ENCODE results near the gene NOM1. TPM values are rescaled to one million over a fixed set of nuclear protein-coding genes. Genes with fewer than 3 reads are reported as not detected.
A peak's percentile ranks its signal among the peaks of the same experiment; 100 is the strongest.
"Not testable (repeated sequence)": the region's sequence is repeated elsewhere in the genome, so short reads cannot be mapped to it uniquely, and the experiment has no call there.

The NOM1 gene
- total RNA-seq, 1 donor from 2014 or later, result 19.3 TPM

GRCh38 chr7:156932006-156932405 lies 17.5 kb upstream of the NOM1 start:
- ATAC-seq (no peak), DNase-seq (ENCODE audit: low spot score) (no peak)
- intact Hi-C loops (cut with DNase I), result no loop called here

DNA sequence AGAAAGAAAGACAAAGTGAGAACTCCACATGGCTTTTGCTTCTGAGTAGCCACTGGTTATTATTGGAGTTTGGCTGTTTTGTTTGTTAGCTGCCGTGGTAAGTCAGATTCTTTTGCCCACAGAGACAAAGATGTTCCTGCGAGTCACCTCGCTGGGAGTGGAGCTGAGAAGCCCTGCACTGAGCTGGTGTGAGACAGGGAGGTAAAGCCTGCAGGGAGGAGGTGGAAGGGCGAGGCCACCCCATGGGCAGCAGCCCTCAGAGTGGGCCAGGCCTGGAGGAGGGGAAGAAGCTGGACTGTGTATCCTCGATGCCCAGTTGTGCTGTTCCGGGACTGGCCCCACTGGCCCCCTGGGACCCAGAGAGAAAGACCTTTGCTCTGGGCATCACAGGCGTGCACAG lies 14.3 kb upstream of the NOM1 start:
- ATAC-seq (no peak), DNase-seq (ENCODE audit: low spot score) (no peak)
- intact Hi-C loops (cut with DNase I), result no loop called here

DNA sequence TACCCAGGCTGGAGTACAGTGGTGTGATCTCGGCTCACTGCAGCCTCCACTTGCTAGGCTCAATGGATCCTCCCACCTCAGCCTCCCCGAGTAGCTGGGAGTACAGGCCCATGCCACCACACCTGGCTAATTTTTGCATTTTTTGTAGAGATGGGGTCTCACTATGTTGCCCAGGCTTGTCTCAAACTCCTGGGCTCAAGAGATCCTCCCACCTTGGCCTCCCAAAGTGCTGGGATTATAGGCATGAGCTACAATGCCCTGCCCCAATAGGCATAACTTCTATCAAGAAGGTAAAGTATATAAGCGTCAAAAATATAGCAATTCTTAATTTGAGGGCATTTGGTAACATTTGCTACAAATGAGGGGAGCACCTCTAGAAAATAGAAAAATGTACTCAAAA lies 12.7 kb upstream of the NOM1 start:
- intact Hi-C loops (cut with DNase I); ATAC-seq; DNase-seq (ENCODE audit: low spot score): not testable (repeated sequence)

DNA sequence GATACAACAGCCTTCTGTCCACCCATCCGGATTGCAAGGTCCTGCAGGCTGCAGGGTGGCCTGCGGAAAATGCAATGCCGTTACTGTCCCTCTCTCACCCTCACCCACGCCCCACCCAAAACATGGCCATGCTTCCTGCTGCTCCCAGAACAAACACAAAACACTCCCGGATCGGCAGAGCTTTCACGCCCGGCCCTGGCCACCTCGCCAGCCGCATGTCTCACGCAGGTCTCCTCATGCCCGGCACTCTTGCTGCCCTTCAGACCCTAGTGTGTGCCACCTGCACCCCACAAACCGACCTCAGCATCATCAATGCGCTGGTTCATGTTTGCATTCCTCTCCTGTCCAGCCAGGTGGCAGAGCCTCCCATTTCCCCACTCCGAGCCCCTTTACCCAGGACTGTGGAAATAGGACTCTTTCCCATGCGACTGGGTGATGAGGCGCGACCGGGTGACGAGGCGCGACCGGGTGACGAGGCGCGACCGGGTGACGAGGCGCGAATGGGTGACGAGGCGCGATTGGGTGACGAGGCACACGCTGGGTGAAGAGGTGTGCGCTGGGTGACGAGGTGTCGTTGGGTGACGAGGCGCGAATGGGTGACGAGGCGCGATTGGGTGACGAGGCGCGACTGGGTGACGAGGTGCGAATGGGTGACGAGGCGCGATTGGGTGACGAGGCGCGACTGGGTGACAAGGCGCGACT lies 8.9 kb upstream of the NOM1 start:
- intact Hi-C loops (cut with DNase I), result no loop called here
- DNase-seq (ENCODE audit: low spot score) (no peak), ATAC-seq (no peak)

- ATAC-seq, result no peak
- intact Hi-C loops (cut with DNase I), result no loop called here
- no peak for DNase-seq (ENCODE audit: low spot score)
Measured at GRCh38 chr7:156941393-156942182, 7.9 kb upstream of the NOM1 start.

DNA sequence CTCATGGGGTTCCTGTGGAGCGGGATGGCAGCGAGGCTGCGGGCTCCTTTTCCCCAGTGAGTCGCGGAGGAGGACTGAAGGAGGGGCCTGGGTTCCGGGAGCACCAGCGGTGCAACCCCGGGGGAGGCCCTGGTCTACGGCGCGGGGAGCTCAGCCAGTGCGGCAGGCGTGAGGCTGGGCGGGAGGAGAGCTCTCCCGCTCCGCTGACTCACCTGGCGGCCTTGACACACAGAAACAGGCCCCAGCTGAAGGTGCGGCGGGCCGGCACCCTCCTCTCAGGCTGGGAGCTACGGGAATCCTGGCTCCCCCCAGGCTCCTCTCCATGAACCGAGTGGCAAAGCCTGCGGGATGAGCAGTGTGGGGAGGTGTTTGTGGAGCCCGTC lies 6.8 kb upstream of the NOM1 start:
- DNase-seq (ENCODE audit: low spot score) (no peak), ATAC-seq (no peak)
- intact Hi-C loops (cut with DNase I), result no loop called here

GRCh38 chr7:156943091-156944041 lies 6.1 kb upstream of the NOM1 start:
- DNase-seq (ENCODE audit: low spot score), result no peak
- intact Hi-C loops (cut with DNase I), result no loop called here

GRCh38 chr7:156944876-156945275 lies 4.6 kb upstream of the NOM1 start:
- ATAC-seq, result no peak
- no peak for DNase-seq (ENCODE audit: low spot score)
- intact Hi-C loops (cut with DNase I), result no loop called here

More at GRCh38 chr7:156943091-156944041, 6.1 kb upstream of the NOM1 start:
- ATAC-seq, result no peak

DNA sequence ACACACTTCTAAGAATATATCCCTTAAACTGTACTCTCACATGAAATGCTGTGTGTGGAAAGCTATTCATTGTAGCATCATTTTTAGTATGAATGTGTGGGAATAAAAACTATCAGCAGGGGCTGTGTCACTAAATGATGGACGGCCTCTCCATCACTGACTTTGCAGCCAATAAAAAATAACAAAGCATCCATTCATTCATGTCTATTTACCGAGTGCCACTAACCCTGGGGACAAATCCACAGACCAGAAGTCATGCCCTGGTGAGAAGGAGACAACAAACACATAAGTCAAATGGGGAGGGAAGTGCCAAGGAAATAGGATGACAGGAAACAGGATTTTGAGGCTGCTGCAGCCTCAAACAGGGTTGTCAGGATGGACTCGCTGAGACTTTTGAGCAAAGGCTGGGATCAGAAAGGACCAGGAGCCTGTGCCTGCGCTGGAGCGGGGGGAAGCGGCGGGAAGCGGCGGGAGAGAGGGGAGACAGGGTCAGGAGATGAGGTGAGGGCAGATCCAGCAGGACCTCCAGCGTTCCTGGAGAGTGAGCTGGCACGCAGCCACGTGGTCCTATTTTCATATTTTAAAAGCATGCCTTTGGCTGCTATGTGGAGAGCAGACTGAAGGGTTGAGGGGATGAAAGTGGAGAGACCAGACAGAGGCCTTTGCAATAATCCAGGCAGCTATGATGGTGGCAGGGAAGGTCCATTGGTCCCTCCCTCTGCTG lies 2.2 kb upstream of the NOM1 start:
- intact Hi-C loops (cut with DNase I), result no loop called here
- ATAC-seq, result no peak
- DNase-seq (ENCODE audit: low spot score), result no peak

GRCh38 chr7:156948361-156948760 lies 1.2 kb upstream of the NOM1 start:
- intact Hi-C loops (cut with DNase I), result no loop called here
- no peak for DNase-seq (ENCODE audit: low spot score)
- ATAC-seq, result no peak

GRCh38 chr7:156950381-156950858 lies 908 bp downstream of the NOM1 start:
- intact Hi-C loops (cut with DNase I), result no loop called here

GRCh38 chr7:156953215-156953614 lies 3.7 kb downstream of the NOM1 start:
- DNase-seq (ENCODE audit: low spot score); ATAC-seq; intact Hi-C loops (cut with DNase I): not testable (repeated sequence)

More at GRCh38 chr7:156950381-156950858, 908 bp downstream of the NOM1 start:
- DNase-seq (ENCODE audit: low spot score) (peak; percentile 26), ATAC-seq (no peak)

GRCh38 chr7:156954941-156955340 lies 5.4 kb downstream of the NOM1 start:
- ATAC-seq (no peak), DNase-seq (ENCODE audit: low spot score) (no peak)
- intact Hi-C loops (cut with DNase I), result no loop called here

GRCh38 chr7:156956727-156957126 lies 7.2 kb downstream of the NOM1 start:
- no peak for ATAC-seq
- intact Hi-C loops (cut with DNase I), result no loop called here
- DNase-seq (ENCODE audit: low spot score), result no peak

GRCh38 chr7:156962145-156962544 lies 12.6 kb downstream of the NOM1 start:
- intact Hi-C loops (cut with DNase I), result no loop called here
- DNase-seq (ENCODE audit: low spot score) (no peak), ATAC-seq (no peak)

- no peak for ATAC-seq
- intact Hi-C loops (cut with DNase I), result no loop called here
- DNase-seq (ENCODE audit: low spot score), result no peak
Measured at GRCh38 chr7:156962897-156963296, 13.4 kb downstream of the NOM1 start.

DNA sequence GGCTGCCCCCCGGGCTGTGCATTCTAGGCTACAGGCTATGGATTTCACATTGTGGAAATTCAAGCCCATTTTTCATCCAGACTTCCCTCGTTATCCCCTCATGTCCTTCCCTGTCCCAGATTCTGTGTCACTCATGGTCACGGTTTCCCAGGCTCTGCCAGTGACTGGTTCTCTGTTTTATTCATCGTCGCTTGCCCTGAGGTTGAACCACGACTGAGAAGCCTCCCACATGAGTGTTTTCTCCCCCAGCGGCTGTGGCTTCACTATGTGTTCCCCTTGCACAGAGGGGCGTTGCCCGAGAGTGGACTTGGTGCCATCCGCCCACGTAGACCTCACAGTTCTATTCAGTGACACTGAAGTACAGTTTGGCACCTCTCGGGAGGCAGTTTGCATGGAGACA lies 14.0 kb downstream of the NOM1 start:
- DNase-seq (ENCODE audit: low spot score) (no peak), ATAC-seq (no peak)
- intact Hi-C loops (cut with DNase I), result no loop called here

- intact Hi-C loops (cut with DNase I), result no loop called here
- DNase-seq (ENCODE audit: low spot score) (no peak), ATAC-seq (no peak)
Measured at GRCh38 chr7:156964971-156965370, 15.5 kb downstream of the NOM1 start.

- intact Hi-C loops (cut with DNase I), result no loop called here
- ATAC-seq, result no peak
- DNase-seq (ENCODE audit: low spot score), result no peak
Measured at GRCh38 chr7:156966387-156966786, 16.9 kb downstream of the NOM1 start.

All from sciatic nerve (tissue), 2 donors.